ENCODE results near the gene UPK3B.
"Not testable (repeated sequence)": the region's sequence is repeated elsewhere in the genome, so short reads cannot be mapped to it uniquely, and the experiment has no call there.

UPK3B gene

DNA sequence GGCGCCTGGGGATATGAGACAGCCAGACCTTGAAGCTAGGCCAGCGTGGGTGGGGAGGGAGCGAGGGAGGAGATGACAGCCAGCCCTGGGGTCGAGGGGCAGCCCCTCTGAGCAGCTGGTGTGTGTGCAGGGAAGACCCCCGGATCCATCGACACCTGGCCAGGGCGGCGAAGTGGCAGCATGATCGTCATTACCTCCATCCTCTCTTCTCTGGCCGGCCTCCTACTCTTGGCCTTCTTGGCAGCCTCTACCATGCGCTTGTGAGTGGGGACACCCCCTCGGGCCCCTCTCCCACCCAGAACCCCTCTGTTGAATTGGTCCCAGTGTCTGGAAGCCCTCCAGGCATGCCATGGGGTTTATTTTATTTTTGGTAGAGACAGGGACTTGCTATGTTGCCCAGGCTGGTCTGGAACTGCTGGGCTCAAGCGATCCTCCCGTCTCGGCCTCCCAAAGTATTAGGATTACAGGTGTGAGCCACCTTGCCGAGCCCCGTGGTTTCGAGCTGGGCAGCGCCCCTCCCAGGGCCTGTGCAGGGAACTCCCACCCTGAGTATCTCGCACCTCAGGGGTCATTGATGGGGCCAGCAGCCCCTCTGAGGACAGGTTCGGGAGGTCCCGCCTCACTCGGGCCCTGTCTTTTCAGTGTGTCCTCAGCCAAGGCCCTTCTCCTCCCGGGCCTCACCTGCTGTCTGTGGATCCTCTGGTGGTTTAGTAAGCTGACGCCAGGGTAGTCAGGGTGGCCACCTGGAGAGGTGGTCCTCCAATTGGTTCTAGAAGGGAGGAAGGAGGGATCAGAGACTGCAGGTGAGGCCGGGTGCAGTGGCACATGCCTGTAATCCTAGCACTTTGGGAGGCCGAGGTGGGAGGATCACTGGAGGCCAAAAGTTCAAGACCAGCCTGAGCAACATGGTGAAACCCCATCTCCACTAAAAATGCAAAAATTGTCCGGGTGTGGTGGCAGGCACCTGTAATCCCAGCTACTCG, 3.8 kb downstream of the UPK3B start:
- no peak for DNase-seq (ENCODE audit: low spot score)

DNA sequence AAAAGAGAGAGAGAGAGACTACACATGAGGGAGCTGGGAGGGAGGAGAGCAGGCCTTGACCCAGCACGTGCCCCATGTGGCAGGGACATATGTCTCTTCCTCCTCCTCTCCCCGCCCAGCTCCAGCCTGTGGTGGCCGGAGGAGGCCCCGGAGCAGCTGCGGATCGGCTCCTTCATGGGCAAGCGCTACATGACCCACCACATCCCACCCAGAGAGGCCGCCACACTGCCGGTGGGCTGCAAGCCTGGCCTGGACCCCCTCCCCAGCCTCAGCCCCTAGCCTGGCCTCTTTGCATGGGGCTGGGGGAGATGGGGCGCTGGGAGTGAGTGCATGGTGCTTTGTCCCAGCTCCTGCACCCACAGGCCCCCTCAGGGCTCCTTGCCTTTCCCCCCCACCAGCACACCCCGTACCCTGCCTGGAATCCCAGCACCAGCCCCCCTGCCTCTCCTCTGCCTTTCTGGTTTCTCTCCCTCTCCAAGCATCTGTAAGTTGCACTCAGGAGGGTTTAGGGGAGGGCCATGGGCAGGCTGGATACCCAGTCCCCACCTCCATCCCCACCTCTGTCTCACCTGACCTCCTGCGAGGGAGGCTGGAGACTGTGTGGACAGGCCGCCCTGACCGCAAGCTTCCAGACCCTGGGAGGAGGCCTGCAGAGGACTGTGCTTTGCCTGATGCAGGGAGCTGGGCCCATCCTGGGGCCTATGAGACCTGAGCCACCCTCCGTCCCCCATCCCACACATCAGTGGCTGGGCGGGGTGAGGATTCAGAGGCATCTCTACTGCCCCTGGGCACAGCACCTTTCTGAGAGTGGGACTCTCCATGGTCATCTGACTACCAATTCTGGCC, 4.8 kb downstream of the UPK3B start:
- no peak for DNase-seq (ENCODE audit: low spot score)

DNA sequence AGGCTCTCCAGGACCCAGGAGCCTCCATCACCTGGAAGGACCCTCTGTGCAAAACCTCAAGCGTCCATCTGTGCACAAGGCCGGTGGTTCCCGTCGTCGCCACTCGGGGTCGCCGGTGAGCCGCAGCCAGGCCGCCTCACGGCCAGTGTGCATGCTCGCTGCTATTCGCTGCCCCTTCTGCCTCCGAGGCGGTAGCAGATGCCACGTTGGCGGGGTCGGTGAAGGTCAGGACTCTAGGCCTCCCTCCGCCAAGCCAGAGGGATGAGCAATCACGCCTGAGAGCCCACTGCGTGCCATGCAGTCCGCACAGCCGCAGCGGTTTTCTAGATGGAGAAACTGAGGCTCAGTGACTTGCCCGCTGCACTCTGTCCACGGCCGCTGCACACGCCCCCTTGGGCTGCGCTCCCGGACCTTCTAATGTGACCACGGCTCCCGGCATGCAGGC, 5.7 kb downstream of the UPK3B start:
- DNase-seq (ENCODE audit: low spot score) = peak; percentile 87

DNA sequence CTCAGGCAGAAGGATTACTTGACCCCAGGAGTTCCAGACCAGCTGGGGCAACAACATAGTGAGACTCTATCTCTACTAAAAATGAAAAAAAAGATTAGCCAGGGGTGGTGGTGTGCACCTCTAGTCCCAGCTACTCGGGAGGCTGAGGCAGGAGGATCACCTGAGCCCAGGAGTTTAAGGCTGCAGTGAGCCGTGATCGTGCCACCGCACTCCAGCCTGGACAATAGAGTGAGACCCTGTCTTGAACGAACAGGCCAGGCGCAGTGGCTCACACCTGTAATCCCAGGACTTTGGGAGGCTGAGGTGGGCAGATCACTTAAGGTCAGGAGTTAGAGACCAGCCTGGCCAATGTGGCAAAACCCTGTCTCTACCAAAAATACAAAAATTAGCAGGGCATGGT, 6.6 kb downstream of the UPK3B start:
- not testable (repeated sequence) for DNase-seq (ENCODE audit: low spot score)

DNA sequence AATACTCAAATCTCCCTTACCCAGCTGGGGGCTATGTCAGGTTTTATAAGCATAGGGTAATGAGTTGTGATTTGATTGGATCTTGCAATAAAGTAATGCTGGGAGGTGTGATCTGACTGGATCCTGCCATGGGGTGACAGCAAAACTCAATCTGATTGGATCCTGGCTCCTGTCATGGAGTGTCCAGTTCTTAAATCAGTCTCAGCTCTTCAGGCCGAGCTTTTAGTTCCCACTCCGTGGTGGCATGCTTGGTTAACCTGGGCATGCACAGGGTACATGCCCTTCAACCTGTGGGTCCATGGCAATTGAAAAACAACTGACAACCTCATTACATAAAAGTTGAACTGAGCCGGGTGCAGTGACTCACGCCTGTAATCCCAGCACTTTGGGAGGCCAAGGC, 15.8 kb downstream of the UPK3B start:
- DNase-seq (ENCODE audit: low spot score) = not testable (repeated sequence)

DNA sequence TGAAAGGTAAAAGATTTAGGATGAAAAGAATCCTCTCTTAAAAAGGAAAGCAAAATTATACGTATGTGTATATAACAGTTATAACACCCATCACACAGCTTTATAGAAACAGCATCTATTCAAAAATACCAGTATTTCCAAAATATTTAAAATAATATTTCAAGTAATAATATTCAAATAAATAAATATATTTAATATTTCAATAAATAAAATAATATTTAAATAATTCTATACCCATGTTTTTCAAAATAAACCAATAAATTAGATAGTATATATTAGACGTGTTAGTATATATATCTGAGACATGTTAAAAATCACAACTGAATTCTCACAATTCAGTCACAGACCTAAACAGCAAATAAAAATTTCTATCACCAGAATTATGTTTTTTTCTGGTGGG, 21.3 kb downstream of the UPK3B start:
- not testable (repeated sequence) for DNase-seq (ENCODE audit: low spot score)

DNA sequence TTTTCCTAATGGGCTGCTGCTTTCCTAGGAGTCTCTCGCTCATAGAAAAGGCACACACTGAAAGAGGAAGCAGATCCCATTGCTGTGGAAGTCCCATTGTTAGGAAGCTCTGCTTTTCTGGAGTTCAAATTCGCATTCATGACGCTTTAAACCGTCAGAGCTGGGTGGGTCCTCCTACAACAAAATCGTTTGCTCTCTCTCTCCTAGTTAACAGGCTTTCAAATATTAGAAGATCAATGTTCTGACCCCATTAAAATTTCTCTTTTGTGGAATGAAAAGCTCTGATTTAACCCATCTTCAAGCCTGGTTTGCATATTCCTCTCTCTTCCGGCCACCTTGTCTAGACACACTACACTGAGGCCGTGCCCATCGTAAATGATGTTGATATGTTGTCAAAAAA, 32.8 kb downstream of the UPK3B start, which contains the start of gene SPDYE16:
Gene SPDYE16, minus strand, starts transcription at position 101 of the 400 bp plus-strand sequence. CDS start 1,838 bp downstream, outside the sequence.
- DNase-seq (ENCODE audit: low spot score) = not testable (repeated sequence)

DNA sequence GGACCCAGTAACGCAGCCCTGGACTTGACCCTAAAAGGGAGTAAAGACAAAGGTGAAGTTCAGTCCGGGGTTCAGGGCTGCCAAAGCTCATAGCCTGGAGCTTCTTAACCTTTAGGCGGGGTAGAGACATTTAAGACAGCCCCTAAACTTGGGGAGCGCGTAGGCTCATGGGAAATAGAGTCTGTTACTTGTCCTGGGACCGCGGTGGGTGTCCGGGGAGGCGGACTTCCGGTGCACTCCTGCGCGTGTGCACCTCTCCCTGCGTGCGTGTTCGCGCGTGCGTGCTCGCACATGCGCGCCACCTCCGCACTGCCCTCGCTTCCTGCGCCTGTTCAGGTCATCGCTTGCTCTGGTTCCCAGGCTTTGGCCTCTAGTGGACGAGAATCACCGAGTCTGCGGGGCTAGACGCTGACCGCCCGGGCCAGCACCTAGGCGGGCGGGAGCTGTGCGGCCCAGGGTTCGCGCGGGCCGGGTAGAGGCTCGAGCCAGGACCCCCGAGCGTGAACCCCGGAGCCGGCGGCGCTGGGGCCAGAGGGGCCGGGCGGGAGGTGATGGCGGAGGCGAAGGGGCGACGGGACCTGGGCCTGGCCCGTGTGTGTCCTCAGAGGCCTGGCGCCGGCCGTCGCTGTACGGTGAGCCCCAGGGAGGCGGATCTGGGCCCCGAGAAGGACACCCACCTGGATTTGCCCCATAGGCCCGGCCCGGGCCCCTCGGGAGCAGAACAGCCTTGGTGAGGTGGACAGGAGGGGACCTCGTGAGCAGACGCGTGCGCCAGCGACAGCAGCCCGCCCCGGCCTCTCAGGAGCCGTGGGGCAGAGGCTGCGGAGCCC, 38.9 kb downstream of the UPK3B start:
- peak; percentile 67 for DNase-seq (ENCODE audit: low spot score)

DNA sequence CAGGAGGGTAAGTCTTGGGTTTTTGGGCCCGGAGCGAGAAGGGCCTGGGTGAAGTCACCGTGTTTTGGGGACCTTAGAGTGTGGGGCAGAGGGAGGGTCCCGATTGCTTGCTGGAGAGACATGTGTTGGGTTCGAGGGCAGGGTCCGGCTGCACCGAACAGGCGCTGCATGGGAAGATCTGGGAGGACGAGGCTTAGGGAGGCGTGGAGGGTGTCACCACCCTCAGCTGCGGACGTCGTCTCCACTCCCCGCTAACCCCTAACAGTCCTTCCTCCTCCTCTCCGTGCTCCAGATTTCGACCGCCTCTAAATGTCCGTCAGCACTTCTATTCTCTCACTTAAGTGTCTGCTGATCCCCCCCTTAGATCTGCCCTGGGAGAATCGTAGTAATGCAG, 39.5 kb downstream of the UPK3B start:
- not testable (repeated sequence) for DNase-seq (ENCODE audit: low spot score)

DNA sequence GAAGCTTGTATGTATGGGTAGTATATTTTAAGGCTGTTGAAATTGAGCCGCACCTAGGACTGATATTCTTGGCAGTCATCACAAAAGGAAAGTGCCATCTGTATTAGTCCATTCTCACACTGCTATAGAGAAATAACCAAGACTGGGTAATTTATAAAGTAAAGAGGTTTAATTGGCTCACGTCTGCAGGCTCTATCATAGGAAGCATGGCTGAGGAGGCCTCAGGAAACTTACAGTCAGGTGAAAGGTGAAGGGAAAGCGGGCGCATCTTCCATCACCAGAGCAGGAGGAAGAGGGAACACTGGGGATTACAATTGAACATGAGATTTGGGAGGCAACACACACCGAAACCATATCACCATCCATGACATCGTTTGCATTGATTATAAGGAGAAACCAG, 41.6 kb downstream of the UPK3B start:
- DNase-seq (ENCODE audit: low spot score) = not testable (repeated sequence)

DNA sequence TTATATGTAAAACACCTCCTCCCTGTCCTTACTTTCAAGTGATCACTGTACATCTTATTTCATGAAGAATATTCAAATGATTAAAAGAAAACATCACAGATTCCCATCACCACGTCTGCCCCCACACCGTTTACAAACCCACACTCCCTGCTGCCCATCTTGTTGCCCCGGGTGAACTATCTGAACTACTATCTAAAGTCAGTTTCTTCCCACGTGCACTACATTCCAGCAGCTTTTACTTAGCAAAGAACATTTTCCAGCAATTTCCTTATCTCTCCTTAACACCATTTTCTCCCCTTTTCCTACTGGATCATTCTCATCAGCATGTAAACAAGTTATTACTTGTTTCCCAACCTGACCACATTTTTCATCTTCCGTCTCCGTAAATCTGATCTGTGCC, 49.3 kb downstream of the UPK3B start:
- DNase-seq (ENCODE audit: low spot score) = not testable (repeated sequence)

DNA sequence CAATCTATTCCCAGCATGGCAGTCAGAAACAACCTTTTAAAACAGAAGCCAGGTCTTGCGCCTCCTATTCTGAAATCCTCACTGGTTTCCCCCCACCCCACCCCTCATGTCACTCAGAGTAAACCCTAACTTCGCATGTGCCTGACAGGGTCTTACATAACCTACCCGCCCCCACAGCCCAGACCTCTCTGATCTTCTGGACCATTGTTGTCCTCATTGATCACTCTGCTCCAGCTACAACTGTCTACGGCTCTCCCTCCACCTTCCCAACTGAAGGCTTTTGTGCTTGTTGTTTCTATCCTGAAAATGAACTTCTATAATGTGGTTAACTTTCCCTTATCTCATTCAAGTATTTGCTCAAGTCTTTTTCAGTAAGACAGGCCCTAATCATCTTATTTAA, 49.8 kb downstream of the UPK3B start:
- not testable (repeated sequence) for DNase-seq (ENCODE audit: low spot score)

DNA sequence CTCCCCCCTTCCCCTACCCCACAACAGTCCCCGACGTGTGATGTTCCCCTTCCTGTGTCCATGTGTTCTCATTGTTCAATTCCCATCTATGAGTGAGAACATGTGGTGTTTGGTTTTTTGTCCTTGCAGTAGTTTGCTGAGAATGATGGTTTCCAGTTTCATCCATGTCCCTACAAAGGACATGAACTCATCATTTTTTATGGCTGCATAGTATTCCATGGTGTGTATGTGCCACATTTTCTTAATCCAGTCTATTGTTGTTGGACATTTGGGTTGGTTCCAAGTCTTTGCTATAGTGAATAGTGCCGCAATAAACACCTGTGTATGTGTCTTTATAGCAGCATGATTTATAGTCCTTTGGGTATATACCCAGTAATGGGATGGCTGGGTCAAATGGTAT, 51.0 kb downstream of the UPK3B start:
- not testable (repeated sequence) for DNase-seq (ENCODE audit: low spot score)

DNA sequence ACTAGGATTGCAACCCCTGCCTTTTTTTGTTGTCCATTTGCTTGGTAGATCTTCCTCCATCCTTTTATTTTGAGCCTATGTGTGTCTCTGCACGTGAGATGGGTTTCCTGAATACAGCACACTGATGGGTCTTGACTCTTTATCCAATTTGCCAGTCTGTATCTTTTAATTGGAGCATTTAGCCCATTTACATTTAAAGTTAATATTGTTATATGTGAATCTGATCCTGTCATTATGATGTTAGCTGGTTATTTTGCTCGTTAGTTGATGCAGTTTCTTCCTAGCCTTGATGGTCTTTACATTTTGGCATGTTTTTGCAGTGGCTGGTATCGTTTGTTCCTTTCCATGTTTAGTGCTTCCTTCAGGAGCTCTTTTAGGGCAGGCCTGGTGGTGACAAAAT, 54.6 kb downstream of the UPK3B start:
- not testable (repeated sequence) for DNase-seq (ENCODE audit: low spot score)

All from hepatic stellate cell (primary cell).